HCT116 (cell line): ENCODE measurements around the gene GALK1. TPM values are rescaled to one million over a fixed set of nuclear protein-coding genes. Genes with fewer than 3 reads are reported as not detected.

Experiments used
- ATAC-seq: fragments of 200-7000 bp; cut with Tn5 transposase; 2 replicates; pipeline ENCODE4 v1.9.1; 2020; ENCODE audit warnings: mild to moderate bottlenecking, moderate library complexity
- BruUV-seq: library from RNA; stranded (reverse); fragments of 400-500 nt; replicated peaks from 2 replicates; lab custom pipeline; 2021; lab: Mats Ljungman, UMichigan
- CTCF ChIA-PET: fragments of 300-600 bp; sonication (Branson Sonifier 250); formaldehyde crosslinking; loops from one replicate; lab custom pipeline; 2021; ENCODE audit warnings: antibody characterized with exemption; lab: Charles Lee
- POLR2A ChIA-PET: fragments of 300-600, 350-600 bp; sonication (Branson Sonifier 250); formaldehyde crosslinking; loops from one replicate; lab custom pipeline; 2021; ENCODE audit warnings: antibody characterized with exemption; lab: Charles Lee
- RAD21 ChIA-PET, 2 experiments: fragments of 300-600 bp; sonication (Branson Sonifier 250); formaldehyde crosslinking; loops; one replicate each; lab custom pipeline; 2023; ENCODE audit warnings: low total read pairs in 2 of 2; ENCODE audit not compliant: uncharacterized antibody in 2 of 2, unreplicated experiment in 2 of 2, low non-redundant PET in 1 of 2; lab: Charles Lee
- DNase-seq: peaks from one replicate; pipeline ENCODE4 v3.0.0-alpha.2; 2010; ENCODE audit warnings: low read depth, low spot score
- H2AFZ ChIP-seq: fragments of 200-600 bp; shearing (Covaris generic), sonication (generic); 2 replicates; pipeline ENCODE4 v1.6.1; 2017; ENCODE audit warnings: low read depth, mixed run types, mixed read lengths, antibody characterized with exemption, low read length; ENCODE audit not compliant: poor library complexity, severe bottlenecking
- H3K27ac ChIP-seq: 2 replicates; pipeline ENCODE4 v1.5.1; 2012; ENCODE audit warnings: low read depth, low read length
- H3K27me3 ChIP-seq: fragments of 200-600 bp; sonication (generic); 2 replicates; pipeline ENCODE4 v1.6.1; 2016; ENCODE audit warnings: mixed run types, low read length, mixed read lengths; ENCODE audit not compliant: insufficient read depth
- H3K36me3 ChIP-seq, 2 experiments: fragments of 200-500 bp in 1 of 2; fragments of 200-600 bp in 1 of 2; sonication (Bioruptor generic) in 1 of 2; sonication (generic) in 1 of 2; 2 replicates each; pipeline versions ENCODE4 v1.5.1 to v1.6.1; 2014 to 2016; ENCODE audit warnings: low read length in 2 of 2, inconsistent platforms in 1 of 2, mixed read lengths in 1 of 2, mixed run types in 1 of 2; ENCODE audit not compliant: insufficient read depth in 2 of 2, control insufficient read depth in 1 of 2
- H3K4me1 ChIP-seq, 2 experiments: fragments of 200-600 bp in 1 of 2; sonication (generic) in 1 of 2; 2 replicates each; pipeline versions ENCODE4 v1.5.1 to v1.6.1; 2012 to 2017; ENCODE audit warnings: low read length in 2 of 2, inconsistent platforms in 1 of 2, mild to moderate bottlenecking in 1 of 2, mixed read lengths in 1 of 2, mixed run types in 1 of 2, moderate library complexity in 1 of 2; ENCODE audit not compliant: insufficient read depth in 2 of 2, control insufficient read depth in 1 of 2
- H3K4me2 ChIP-seq: fragments of 200-600 bp; sonication (generic); 2 replicates; pipeline ENCODE4 v1.6.1; 2017; ENCODE audit warnings: mixed run types, low read length, mixed read lengths
- H3K4me3 ChIP-seq, 2 experiments: fragments of 200-600 bp in 1 of 2; sonication (generic) in 1 of 2; replicated peaks in 1 of 2; 2 replicates each; pipeline ENCODE4 v1.5.1; 2011 to 2016; ENCODE audit warnings: low read length in 2 of 2, control low read depth in 1 of 2, low read depth in 1 of 2, mild to moderate bottlenecking in 1 of 2, mixed read lengths in 1 of 2, mixed run types in 1 of 2
- H3K79me2 ChIP-seq: fragments of 200-600 bp; sonication (generic); 2 replicates; pipeline ENCODE4 v1.6.1; 2017; ENCODE audit warnings: mild to moderate bottlenecking, mixed run types, low read length, moderate library complexity, mixed read lengths; ENCODE audit not compliant: insufficient read depth
- H3K9ac ChIP-seq: fragments of 200-600 bp; sonication (generic); 2 replicates; pipeline ENCODE4 v1.6.1; 2016; ENCODE audit warnings: low read length, mixed read lengths
- H3K9me2 ChIP-seq: fragments of 200-600 bp; sonication (generic), shearing (Covaris generic); 2 replicates; pipeline ENCODE4 v1.6.1; 2017; ENCODE audit warnings: mixed run types, mild to moderate bottlenecking, moderate library complexity; ENCODE audit not compliant: insufficient read depth
- H3K9me3 ChIP-seq, 2 experiments: fragments of 200-500 bp in 1 of 2; fragments of 200-600 bp in 1 of 2; sonication (Bioruptor generic) in 1 of 2; sonication (generic) in 1 of 2; 2 replicates each; pipeline ENCODE4 v1.6.1; 2014 to 2017; ENCODE audit warnings: low read length in 2 of 2, mixed read lengths in 2 of 2, inconsistent platforms in 1 of 2, low read depth in 1 of 2, mild to moderate bottlenecking in 1 of 2, mixed run types in 1 of 2, moderate library complexity in 1 of 2; ENCODE audit not compliant: control insufficient read depth in 1 of 2, insufficient read depth in 1 of 2
- H4K20me1 ChIP-seq: fragments of 200-600 bp; sonication (generic), shearing (Covaris generic); 2 replicates; pipeline ENCODE4 v1.6.1; 2017; ENCODE audit warnings: mixed run types, mild to moderate bottlenecking, moderate library complexity; ENCODE audit not compliant: insufficient read depth
- ATF3 ChIP-seq: IDR thresholded peaks from 2 replicates; pipeline ENCODE4 v1.6.1; 2012
- EGR1 ChIP-seq: IDR thresholded peaks from 2 replicates; pipeline ENCODE4 v1.6.1; 2012; ENCODE audit warnings: low read depth
- ELF1 ChIP-seq: IDR thresholded peaks from 2 replicates; pipeline ENCODE4 v1.6.1; 2012; ENCODE audit warnings: low read depth, borderline replicate concordance
- EZH2 ChIP-seq: fragments of 200-600 bp; sonication (generic); IDR thresholded peaks from 2 replicates; pipeline ENCODE4 v1.6.1; 2017; ENCODE audit warnings: antibody characterized with exemption, mixed run types
- MAX ChIP-seq: IDR thresholded peaks from 2 replicates; pipeline ENCODE4 v1.6.1; 2012
- POLR2AphosphoS5 ChIP-seq: IDR thresholded peaks from 2 replicates; pipeline ENCODE4 v1.6.1; 2011; ENCODE audit warnings: mild to moderate bottlenecking, low read depth, low read length, moderate library complexity
- RAD21 ChIP-seq: IDR thresholded peaks from 2 replicates; pipeline ENCODE4 v1.6.1; 2012; ENCODE audit warnings: low read depth, mild to moderate bottlenecking
- SP1 ChIP-seq: IDR thresholded peaks from 2 replicates; pipeline ENCODE4 v1.6.1; 2012; ENCODE audit warnings: low read depth
- YY1 ChIP-seq: IDR thresholded peaks from 2 replicates; pipeline ENCODE4 v1.6.1; 2011; ENCODE audit warnings: low read length, low read depth, moderate library complexity, mild to moderate bottlenecking; ENCODE audit not compliant: insufficient replicate concordance; ENCODE audit errors: extremely low read depth
- ZBTB33 ChIP-seq: IDR thresholded peaks from 2 replicates; pipeline ENCODE4 v1.6.1; 2011; ENCODE audit warnings: mild to moderate bottlenecking, low read length, moderate library complexity; ENCODE audit not compliant: insufficient replicate concordance; ENCODE audit errors: extremely low read depth
- ZFX ChIP-seq: fragments of 450-650 bp; IDR thresholded peaks from 2 replicates; pipeline ENCODE4 v1.6.1; 2017
- intact Hi-C: fragments of 100-400 bp; cut with micrococcal nuclease; formaldehyde crosslinking; loops from 2 replicates; pipeline ENCODE4 v1.10.0; 2022
- total RNA-seq: library from RNA; stranded (reverse); gene quantifications from one replicate; pipeline ENCODE4 v1.2.1, GENCODE V29; 2021; ENCODE audit not compliant: unreplicated experiment

The GALK1 gene
- total RNA-seq, 1 experiment from 2014 or later, result 57.8 TPM

GRCh38 chr17:75806822-75807500 is 42.0 kb upstream of the GALK1 start:
- Histone ChIP-seq H3K27ac (no peak overlapping the region), H3K9ac (no peak overlapping the region), H3K4me1 (no peaks in the 10 kb centered on the region), H3K4me3 (no peak overlapping the region), H3K9me2 (no peaks in the 10 kb centered on the region), H2AFZ (no peak overlapping the region), H3K27me3 (no peaks in the 10 kb centered on the region), H3K9me3 (no peaks in the 10 kb centered on the region), H3K36me3 (peaks cover 2 to 4% of the 10 kb centered on the region in 2 experiments; a peak in 2 of 4 replicates), H3K4me2 (no peak overlapping the region), H4K20me1 (no peaks in the 10 kb centered on the region), H3K79me2 (peaks cover 7% of the 10 kb centered on the region)
- RAD21 ChIA-PET, result no interaction called here
- intact Hi-C loops, result no loop called here
- ATAC-seq (no peak), DNase-seq (no peak)
- CTCF ChIA-PET, result no interaction called here
- POLR2A ChIA-PET, result interaction anchor here (0.7 to 1.2 kb wide), 3 partner anchors 27 to 66 kb away, joined by 4 to 6 read pairs (median 4); a partner anchor contains a TSS
- TF ChIP-seq ELF1 (no peak), EZH2 (no peak), ATF3 (no peak), MAX (no peak), ZFX (no peak), POLR2AphosphoS5 (no peak), SP1 (no peak), ZBTB33 (no peak), RAD21 (no peak), EGR1 (no peak), YY1 (no peak)
- no TSS peak for BruUV-seq
